Measurements from ENCODE around the gene ATP6V0E1.
A peak's percentile ranks its signal among the peaks of the same experiment; 100 is the strongest.

ATP6V0E1 gene

GRCh38 chr5:172956936-172957335, 26.6 kb upstream of the ATP6V0E1 start:
- DNase-seq, result peak in 1 of 5 experiments; percentile 9

- DNase-seq, result no peak
Observed at GRCh38 chr5:172957458-172957857, 26.1 kb upstream of the ATP6V0E1 start.

- peak; percentile 42 to 69 (median 52) for DNase-seq
Observed at GRCh38 chr5:172958331-172959046, 25.1 kb upstream of the ATP6V0E1 start.

- peak in 1 of 5 experiments; percentile 21 for DNase-seq
Observed at GRCh38 chr5:172959824-172960799, 23.5 kb upstream of the ATP6V0E1 start.

- DNase-seq, result no peak
Observed at GRCh38 chr5:172969921-172970320, 13.7 kb upstream of the ATP6V0E1 start.

- no peak for DNase-seq
Observed at GRCh38 chr5:172971482-172971881, 12.1 kb upstream of the ATP6V0E1 start.

- no peak for DNase-seq
Observed at GRCh38 chr5:172972552-172972951, 11.0 kb upstream of the ATP6V0E1 start.

GRCh38 chr5:172973127-172973916, 10.2 kb upstream of the ATP6V0E1 start:
- no peak for DNase-seq

- no peak for DNase-seq
Observed at GRCh38 chr5:172973931-172974330, 9.6 kb upstream of the ATP6V0E1 start.

- no peak for DNase-seq
Observed at GRCh38 chr5:172975289-172975688, 8.3 kb upstream of the ATP6V0E1 start.

GRCh38 chr5:172979778-172980177, 3.8 kb upstream of the ATP6V0E1 start:
- DNase-seq, result no peak

- no peak for DNase-seq
Observed at GRCh38 chr5:172981931-172982330, 1.6 kb upstream of the ATP6V0E1 start.

GRCh38 chr5:172984244-172984953, 828 bp downstream of the ATP6V0E1 start:
- DNase-seq, result peak; percentile 29 to 93 (median 64)

GRCh38 chr5:172985596-172985995, 2.0 kb downstream of the ATP6V0E1 start:
- no peak for DNase-seq

GRCh38 chr5:172988276-172988675, 4.7 kb downstream of the ATP6V0E1 start:
- DNase-seq, result no peak

GRCh38 chr5:172990776-172991175, 7.2 kb downstream of the ATP6V0E1 start:
- no peak for DNase-seq

- no peak for DNase-seq
Observed at GRCh38 chr5:172994405-172994804, 10.8 kb downstream of the ATP6V0E1 start.

GRCh38 chr5:172999372-172999973, 15.9 kb downstream of the ATP6V0E1 start:
- DNase-seq, result no peak

GRCh38 chr5:172999974-173000373, 16.4 kb downstream of the ATP6V0E1 start:
- no peak for DNase-seq

- DNase-seq, result peak in 1 of 5 experiments; percentile 46
Observed at GRCh38 chr5:173001229-173001841, 17.8 kb downstream of the ATP6V0E1 start.

- DNase-seq, result no peak
Observed at GRCh38 chr5:173003360-173003759, 19.8 kb downstream of the ATP6V0E1 start.

Measured in T-helper 2 cell (primary cell).